Middle frontal gyrus (tissue), 1 donor: ENCODE results near the gene COL23A1.

ENCODE experiments used
- DNase-seq: peaks from one replicate; pipeline ENCODE4 v3.0.0-alpha.2; 2015; ENCODE audit warnings: low spot score; ENCODE audit errors: extremely low spot score

Gene COL23A1

DNA sequence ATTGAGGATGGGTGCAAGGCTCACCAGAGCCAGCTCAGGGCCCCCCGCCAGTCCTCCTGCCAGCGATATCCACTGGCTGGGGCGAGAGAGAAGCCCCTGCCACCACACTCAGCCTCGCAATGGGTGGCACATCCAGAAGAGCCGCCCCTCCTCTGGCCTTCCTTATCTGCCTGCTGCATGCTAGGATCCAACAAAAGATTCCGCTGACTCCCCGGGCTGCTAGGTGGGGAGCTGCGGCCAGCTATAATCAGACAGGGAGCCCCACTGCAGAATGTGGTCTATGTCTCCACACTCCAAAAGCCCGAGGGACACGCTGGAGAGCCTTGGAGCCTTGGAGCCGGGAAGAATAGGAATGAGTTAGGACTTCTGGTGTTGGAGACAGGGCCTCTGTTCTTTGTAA is 32.8 kb downstream of the COL23A1 start:
- no peak for DNase-seq

- DNase-seq = no peak
Measured at GRCh38 chr5:178555771-178556211, 34.4 kb downstream of the COL23A1 start.

- DNase-seq = no peak
Measured at GRCh38 chr5:178555005-178555404, 35.2 kb downstream of the COL23A1 start.

DNA sequence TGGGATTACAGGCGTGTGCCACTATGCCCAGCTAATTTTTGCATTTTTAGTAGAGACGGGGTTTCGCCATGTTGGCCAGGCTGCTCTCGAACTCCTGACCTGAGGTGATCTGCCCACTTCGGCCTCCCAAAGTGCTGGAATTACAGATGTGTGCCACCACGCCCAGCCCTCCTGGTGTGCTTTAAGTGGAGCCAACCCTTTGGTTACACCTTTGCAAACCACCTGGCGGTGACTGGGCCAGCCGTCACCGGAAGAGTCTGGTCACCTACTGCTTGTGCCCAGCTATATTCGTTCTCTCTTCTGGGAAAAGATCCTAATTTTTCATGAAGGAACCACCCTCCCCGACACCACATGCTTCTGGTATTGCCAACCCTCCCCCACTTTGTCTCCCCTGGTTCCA is 35.9 kb downstream of the COL23A1 start:
- DNase-seq = no peak

GRCh38 chr5:178553517-178553916 is 36.7 kb downstream of the COL23A1 start:
- DNase-seq = peak; percentile 18

- no peak for DNase-seq
Measured at GRCh38 chr5:178551468-178551867, 38.7 kb downstream of the COL23A1 start.

- peak; percentile 57 for DNase-seq
Measured at GRCh38 chr5:178551059-178551458, 39.1 kb downstream of the COL23A1 start.

GRCh38 chr5:178548746-178549145 is 41.4 kb downstream of the COL23A1 start:
- no peak for DNase-seq

GRCh38 chr5:178547753-178548415 is 42.3 kb downstream of the COL23A1 start:
- no peak for DNase-seq

- no peak for DNase-seq
Measured at GRCh38 chr5:178547052-178547666, 43.0 kb downstream of the COL23A1 start.

- DNase-seq = no peak
Measured at GRCh38 chr5:178546675-178547033, 43.5 kb downstream of the COL23A1 start.

- no peak for DNase-seq
Measured at GRCh38 chr5:178545941-178546674, 44.1 kb downstream of the COL23A1 start.

DNA sequence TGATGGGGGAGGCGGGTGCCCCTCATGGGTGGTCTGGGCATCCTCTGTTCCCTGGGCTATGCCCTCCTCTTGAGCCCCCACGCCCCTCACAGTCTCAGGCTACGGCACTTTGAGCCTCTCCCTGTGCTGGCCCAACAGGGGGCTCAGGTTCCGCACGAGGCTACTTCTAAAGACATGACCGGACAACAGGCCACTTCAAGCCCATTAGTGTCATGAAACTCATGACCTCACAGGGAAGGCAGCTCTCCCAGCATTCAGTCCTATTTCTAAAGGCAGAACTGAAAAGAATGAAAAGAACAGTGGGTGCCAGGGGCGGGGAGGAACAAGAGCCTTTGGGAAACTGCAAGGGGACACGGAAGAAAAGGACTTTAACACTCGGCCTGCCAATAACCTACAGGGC is 45.0 kb downstream of the COL23A1 start:
- no peak for DNase-seq

DNA sequence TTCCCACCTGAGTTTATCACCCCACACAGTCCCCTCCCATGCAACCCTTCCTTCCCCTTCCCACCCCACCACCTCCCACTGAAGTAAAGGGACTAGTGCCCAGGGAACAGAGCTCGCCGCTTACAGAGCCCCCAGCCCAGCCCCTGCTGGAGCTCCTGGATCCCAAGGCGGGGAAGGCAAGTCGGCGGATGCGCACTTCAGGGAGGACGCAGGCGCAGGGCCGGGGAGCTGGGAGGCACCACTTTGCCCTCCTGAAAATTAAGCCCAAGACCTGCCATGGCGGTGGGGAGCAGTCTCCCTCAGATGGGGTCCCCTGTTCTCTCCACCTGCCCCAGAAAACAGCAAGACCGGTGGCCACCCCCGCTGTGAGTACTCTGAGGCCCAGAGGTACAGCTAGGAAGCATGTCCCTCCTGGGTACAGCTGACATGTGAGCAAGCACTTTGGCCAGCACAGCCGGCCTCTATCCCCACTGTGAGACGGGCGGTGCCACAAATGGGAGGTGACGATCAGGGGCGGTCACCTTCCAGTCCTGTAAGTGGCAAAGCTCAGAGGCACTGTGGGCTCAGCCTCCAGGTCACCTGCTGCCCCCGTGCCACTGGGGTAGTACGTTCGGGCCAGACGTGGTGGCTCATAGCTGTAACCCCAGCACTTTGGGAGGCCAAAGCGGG is 45.9 kb downstream of the COL23A1 start:
- DNase-seq = no peak

DNA sequence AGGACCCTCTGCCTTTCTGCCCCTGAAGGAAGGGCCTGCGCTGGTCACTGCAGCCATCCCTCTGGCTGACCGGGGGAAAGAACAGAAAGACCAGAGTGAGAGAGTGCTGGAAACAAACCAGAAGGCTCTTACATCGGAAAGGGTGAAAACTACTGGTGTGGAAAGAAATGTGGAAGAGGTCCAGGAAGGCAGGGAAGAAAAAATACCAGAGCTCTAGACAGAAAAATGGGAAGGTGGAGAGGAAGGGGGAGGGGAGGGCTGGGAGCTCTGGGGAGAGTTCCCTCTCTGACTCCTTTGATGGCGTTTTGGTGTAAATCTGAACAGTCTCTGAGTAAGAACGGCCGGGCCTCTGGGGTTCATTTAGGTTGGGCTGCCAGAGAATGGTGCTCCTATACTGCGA is 47.7 kb downstream of the COL23A1 start:
- no peak for DNase-seq

- no peak for DNase-seq
Measured at GRCh38 chr5:178540526-178540925, 49.7 kb downstream of the COL23A1 start.

DNA sequence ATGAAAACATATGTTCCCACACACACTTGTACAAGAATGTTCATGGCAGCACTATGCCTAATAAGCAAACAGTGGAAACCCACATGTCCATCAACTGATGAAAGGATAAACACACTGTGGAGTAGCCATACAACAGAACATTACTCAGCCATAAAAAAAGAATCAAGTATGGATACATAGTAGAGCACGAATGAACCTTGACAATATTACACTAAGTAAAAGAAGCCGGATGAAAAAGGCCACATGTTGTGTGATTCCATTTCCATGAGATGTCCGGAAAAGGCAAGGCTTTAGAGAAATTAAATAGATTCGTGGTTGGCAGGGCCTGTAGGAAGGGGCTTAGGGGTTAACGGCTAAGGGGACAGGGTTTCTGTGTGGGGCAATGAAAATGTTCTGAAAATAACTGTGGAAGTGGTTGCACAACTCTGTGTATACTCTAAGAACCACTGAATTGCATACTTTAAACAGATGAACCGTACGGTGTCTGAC is 51.4 kb downstream of the COL23A1 start:
- DNase-seq = no peak

GRCh38 chr5:178537467-178538371 is 52.5 kb downstream of the COL23A1 start:
- DNase-seq = no peak

DNA sequence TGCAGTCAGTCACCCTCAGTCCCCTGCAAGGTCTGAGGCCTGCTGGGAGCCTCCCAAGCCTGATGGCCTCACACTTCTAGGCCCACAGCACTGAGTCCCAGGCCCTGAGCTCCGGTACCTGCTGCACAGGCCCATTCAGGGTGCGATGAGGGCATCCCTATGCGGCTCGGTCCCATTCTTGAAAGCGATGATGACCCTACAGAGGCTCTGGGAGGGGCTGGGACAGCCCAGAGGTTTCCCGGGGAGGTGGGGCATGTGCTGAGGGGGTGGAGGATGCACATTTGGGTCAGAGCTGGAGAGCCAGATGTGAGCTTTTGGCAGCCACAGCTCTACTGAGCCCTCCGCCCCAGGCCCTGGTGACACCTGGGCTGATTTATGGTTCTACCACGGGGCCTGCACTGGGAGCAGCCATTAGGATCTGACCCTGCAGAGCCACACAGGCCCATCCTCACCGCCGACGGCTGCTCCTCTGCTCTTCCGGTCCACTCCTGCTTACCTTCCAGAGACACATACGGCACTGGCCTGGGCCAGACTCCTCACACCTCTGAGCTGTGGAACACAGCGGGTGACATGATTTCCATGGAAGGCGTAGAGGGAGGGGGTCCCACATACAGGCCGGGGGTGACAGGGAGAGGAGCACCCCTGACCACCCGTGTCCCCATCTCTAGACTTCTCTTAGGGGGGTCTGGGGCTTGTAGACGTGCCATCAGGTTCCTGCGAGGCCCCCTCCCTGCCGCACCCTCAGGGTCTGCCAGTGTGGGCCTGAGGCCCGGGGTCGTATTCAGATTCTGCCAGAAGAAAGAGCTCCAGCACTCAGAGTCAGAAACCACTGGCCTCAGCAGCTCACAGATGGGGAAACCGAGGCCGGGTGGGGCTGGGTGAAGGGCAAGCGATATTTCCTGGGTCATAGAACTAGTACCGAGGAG is 53.4 kb downstream of the COL23A1 start:
- no peak for DNase-seq
